Activated naive CD8-positive, alpha-beta T cell treated with anti-CD3 and anti-CD28 coated beads for 36 hours (primary cell): ENCODE results near the gene SC5D. TPM values are rescaled to one million over a fixed set of nuclear protein-coding genes. Genes with fewer than 3 reads are reported as not detected.

ENCODE experiments used
- DNase-seq: peaks from one replicate; pipeline ENCODE4 v3.0.0; 2021
- H3K27ac Mint-ChIP-seq: one replicate; pipeline ENCODE4 v1.8.0; 2022; ENCODE audit warnings: mild to moderate bottlenecking, moderate library complexity, mixed read lengths
- H3K27me3 Mint-ChIP-seq: one replicate; pipeline ENCODE4 v1.8.0; 2022; ENCODE audit warnings: mild to moderate bottlenecking, mixed read lengths
- H3K36me3 Mint-ChIP-seq: one replicate; pipeline ENCODE4 v1.8.0; 2021; ENCODE audit warnings: mild to moderate bottlenecking, mixed read lengths
- H3K4me1 Mint-ChIP-seq: one replicate; pipeline ENCODE4 v1.8.0; 2021; ENCODE audit warnings: mixed read lengths
- H3K4me3 Mint-ChIP-seq: one replicate; pipeline ENCODE4 v1.8.0; 2022; ENCODE audit warnings: mild to moderate bottlenecking, moderate library complexity, mixed read lengths
- H3K9me3 Mint-ChIP-seq: one replicate; pipeline ENCODE4 v1.8.0; 2022; ENCODE audit warnings: mixed read lengths
- total RNA-seq, 2 experiments: library from RNA; stranded (reverse); gene quantifications; one replicate each; pipeline ENCODE4 v1.2.3, GENCODE V29; 2021

The SC5D gene
- total RNA-seq, 2 experiments from 2014 or later, result 22.6 to 25.0 TPM

GRCh38 chr11:121330614-121331435 lies 38.3 kb downstream of the SC5D start:
- Mint-ChIP-seq H3K4me3 (no peak overlapping the region), H3K4me1 (peaks cover 7% of the 10 kb centered on the region), H3K27ac (no peak overlapping the region), H3K9me3 (no peaks in the 10 kb centered on the region), H3K36me3 (no peaks in the 10 kb centered on the region), H3K27me3 (no peaks in the 10 kb centered on the region)
- no peak for DNase-seq

GRCh38 chr11:121334973-121335710 lies 42.6 kb downstream of the SC5D start:
- no peak overlapping the region for H3K27ac Mint-ChIP-seq
- no peak overlapping the region for H3K4me3 Mint-ChIP-seq
- H3K36me3 Mint-ChIP-seq, result no peaks in the 10 kb centered on the region
- H3K4me1 Mint-ChIP-seq, result peaks cover 26% of the 10 kb centered on the region
- no peaks in the 10 kb centered on the region for H3K27me3 Mint-ChIP-seq
- H3K9me3 Mint-ChIP-seq, result no peaks in the 10 kb centered on the region
- DNase-seq, result no peak

GRCh38 chr11:121336279-121336937 lies 43.8 kb downstream of the SC5D start:
- peaks cover 29% of the 10 kb centered on the region for H3K4me1 Mint-ChIP-seq
- H3K4me3 Mint-ChIP-seq, result no peak overlapping the region
- no peaks in the 10 kb centered on the region for H3K9me3 Mint-ChIP-seq
- DNase-seq, result no peak
- H3K27ac Mint-ChIP-seq, result no peak overlapping the region
- no peaks in the 10 kb centered on the region for H3K27me3 Mint-ChIP-seq
- no peaks in the 10 kb centered on the region for H3K36me3 Mint-ChIP-seq

- Mint-ChIP-seq H3K4me3 (no peak overlapping the region), H3K27ac (no peak overlapping the region), H3K9me3 (no peaks in the 10 kb centered on the region), H3K4me1 (peaks cover 32% of the 10 kb centered on the region), H3K36me3 (no peaks in the 10 kb centered on the region), H3K27me3 (no peaks in the 10 kb centered on the region)
- no peak for DNase-seq
Observed at GRCh38 chr11:121337078-121337477, 44.5 kb downstream of the SC5D start.

GRCh38 chr11:121337740-121338272 lies 45.2 kb downstream of the SC5D start:
- H3K27ac Mint-ChIP-seq, result no peak overlapping the region
- no peaks in the 10 kb centered on the region for H3K9me3 Mint-ChIP-seq
- no peak for DNase-seq
- peaks cover 32% of the 10 kb centered on the region for H3K4me1 Mint-ChIP-seq
- no peak overlapping the region for H3K4me3 Mint-ChIP-seq
- no peaks in the 10 kb centered on the region for H3K27me3 Mint-ChIP-seq
- H3K36me3 Mint-ChIP-seq, result no peaks in the 10 kb centered on the region

GRCh38 chr11:121338536-121338935 lies 46.0 kb downstream of the SC5D start:
- no peaks in the 10 kb centered on the region for H3K27me3 Mint-ChIP-seq
- no peaks in the 10 kb centered on the region for H3K36me3 Mint-ChIP-seq
- no peak for DNase-seq
- H3K4me1 Mint-ChIP-seq, result peaks cover 32% of the 10 kb centered on the region
- H3K9me3 Mint-ChIP-seq, result no peaks in the 10 kb centered on the region
- no peak overlapping the region for H3K4me3 Mint-ChIP-seq
- H3K27ac Mint-ChIP-seq, result no peak overlapping the region

- DNase-seq, result no peak
- no peaks in the 10 kb centered on the region for H3K9me3 Mint-ChIP-seq
- no peak overlapping the region for H3K4me3 Mint-ChIP-seq
- no peaks in the 10 kb centered on the region for H3K36me3 Mint-ChIP-seq
- peaks cover 25% of the 10 kb centered on the region for H3K4me1 Mint-ChIP-seq
- H3K27ac Mint-ChIP-seq, result no peak overlapping the region
- no peaks in the 10 kb centered on the region for H3K27me3 Mint-ChIP-seq
Observed at GRCh38 chr11:121340032-121340580, 47.5 kb downstream of the SC5D start.

GRCh38 chr11:121341609-121342008 lies 49.0 kb downstream of the SC5D start:
- no peak overlapping the region for H3K4me3 Mint-ChIP-seq
- H3K9me3 Mint-ChIP-seq, result no peaks in the 10 kb centered on the region
- H3K4me1 Mint-ChIP-seq, result peaks cover 22% of the 10 kb centered on the region
- DNase-seq, result no peak
- no peaks in the 10 kb centered on the region for H3K27me3 Mint-ChIP-seq
- H3K27ac Mint-ChIP-seq, result no peak overlapping the region
- H3K36me3 Mint-ChIP-seq, result no peaks in the 10 kb centered on the region

GRCh38 chr11:121344824-121345223 lies 52.3 kb downstream of the SC5D start:
- Mint-ChIP-seq H3K36me3 (no peaks in the 10 kb centered on the region), H3K27me3 (no peaks in the 10 kb centered on the region), H3K9me3 (no peaks in the 10 kb centered on the region), H3K4me3 (no peak overlapping the region), H3K4me1 (peaks cover 9% of the 10 kb centered on the region), H3K27ac (no peak overlapping the region)
- no peak for DNase-seq

- no peak for DNase-seq
- Mint-ChIP-seq H3K4me1 (peaks cover 2% of the 10 kb centered on the region), H3K4me3 (no peak overlapping the region), H3K27me3 (no peaks in the 10 kb centered on the region), H3K36me3 (no peaks in the 10 kb centered on the region), H3K9me3 (no peaks in the 10 kb centered on the region), H3K27ac (no peak overlapping the region)
Observed at GRCh38 chr11:121347094-121347493, 54.5 kb downstream of the SC5D start.

GRCh38 chr11:121347813-121348212 lies 55.2 kb downstream of the SC5D start:
- H3K4me1 Mint-ChIP-seq, result peaks cover 2% of the 10 kb centered on the region
- H3K36me3 Mint-ChIP-seq, result no peaks in the 10 kb centered on the region
- H3K27ac Mint-ChIP-seq, result no peak overlapping the region
- no peaks in the 10 kb centered on the region for H3K27me3 Mint-ChIP-seq
- H3K9me3 Mint-ChIP-seq, result no peaks in the 10 kb centered on the region
- no peak for DNase-seq
- H3K4me3 Mint-ChIP-seq, result no peak overlapping the region

GRCh38 chr11:121348220-121348875 lies 55.8 kb downstream of the SC5D start:
- Mint-ChIP-seq H3K9me3 (no peaks in the 10 kb centered on the region), H3K4me1 (peaks cover 2% of the 10 kb centered on the region), H3K4me3 (no peak overlapping the region), H3K27me3 (no peaks in the 10 kb centered on the region), H3K36me3 (no peaks in the 10 kb centered on the region), H3K27ac (no peak overlapping the region)
- no peak for DNase-seq

- Mint-ChIP-seq H3K36me3 (no peaks in the 10 kb centered on the region), H3K4me1 (peaks cover 2% of the 10 kb centered on the region), H3K27ac (no peak overlapping the region), H3K9me3 (no peaks in the 10 kb centered on the region), H3K4me3 (no peak overlapping the region), H3K27me3 (no peaks in the 10 kb centered on the region)
- no peak for DNase-seq
Observed at GRCh38 chr11:121349790-121350189, 57.2 kb downstream of the SC5D start.

- no peak for DNase-seq
- Mint-ChIP-seq H3K4me3 (no peak overlapping the region), H3K27ac (no peak overlapping the region), H3K9me3 (no peaks in the 10 kb centered on the region), H3K36me3 (no peaks in the 10 kb centered on the region), H3K4me1 (peaks cover 2% of the 10 kb centered on the region), H3K27me3 (no peaks in the 10 kb centered on the region)
Observed at GRCh38 chr11:121350314-121351082, 57.9 kb downstream of the SC5D start.
